ENCODE measurements around the gene TMC6. TPM values are rescaled to one million over a fixed set of nuclear protein-coding genes. Genes with fewer than 3 reads are reported as not detected.

TMC6 gene
- polyA plus RNA-seq, 1 donor (not counting 4 experiments of a cell fraction or from before 2014, with no cell fraction given): 20.4 TPM

- H3K27me3 ChIP-seq (ENCODE audit: control insufficient read depth, extremely low read depth, insufficient read depth, low read length): peaks cover under 1% of the 10 kb centered on the region
- no peak overlapping the region for H2AFZ ChIP-seq (ENCODE audit: control insufficient read depth, low read length)
- TF ChIP-seq CTCF (optimal IDR thresholded peaks at IDR 0.05 in 1 of 3, IDR thresholded peaks at IDR 0.05 in 1 of 3, conservative IDR thresholded peaks at IDR 0.05 in 1 of 3; ENCODE audit: extremely low read depth in 1 of 3, insufficient read depth in 2 of 3, low read length in 3 of 3): no peak
- H3K9me1 ChIP-seq (ENCODE audit: control insufficient read depth, extremely low read depth, insufficient read depth, low read length): no peaks in the 10 kb centered on the region
- no peaks in the 10 kb centered on the region for H3K9me3 ChIP-seq (ENCODE audit: control insufficient read depth, low read depth, low read length)
- no peaks in the 10 kb centered on the region for H4K20me1 ChIP-seq (ENCODE audit: control insufficient read depth, extremely low read depth, insufficient read depth, low read length)
- dilution Hi-C loops (cut with MboI; ENCODE audit: extremely low pct_ligation_motif_present, low sequenced_read_pairs): no loop called here
- no peak overlapping the region for H3K4me2 ChIP-seq (ENCODE audit: control insufficient read depth, extremely low read depth, insufficient read depth, low read depth, low read length)
- H3K9ac ChIP-seq (ENCODE audit: control insufficient read depth, extremely low read depth, insufficient read depth, low read length): no peak overlapping the region
- H3K36me3 ChIP-seq (ENCODE audit: control insufficient read depth in 2 of 2, extremely low read depth in 1 of 2, insufficient read depth in 2 of 2, low read length in 2 of 2): peaks cover 6 to 19% of the 10 kb centered on the region in 2 experiments
- DNase-seq (ENCODE audit: low read depth, low spot score): no peak
- H3K27ac ChIP-seq (ENCODE audit: control insufficient read depth, insufficient read depth, low read length): no peak overlapping the region
- no peak for FAIRE-seq
- no peak overlapping the region for H3K4me3 ChIP-seq (ENCODE audit: control insufficient read depth in 2 of 3, extremely low read depth in 1 of 3, insufficient read depth in 2 of 3, low read depth in 1 of 3, low read length in 3 of 3)
- H3K79me2 ChIP-seq (ENCODE audit: control insufficient read depth, insufficient read depth, low read length): peaks cover 4% of the 10 kb centered on the region
- peaks cover 6% of the 10 kb centered on the region for H3K4me1 ChIP-seq (ENCODE audit: control insufficient read depth, extremely low read depth, insufficient read depth, low read length)
These were observed 3.2 kb downstream of the TMC6 start for GRCh38 chr17:78125138-78125913.

- Histone ChIP-seq H3K4me3 (ENCODE audit: control insufficient read depth in 2 of 3, extremely low read depth in 1 of 3, insufficient read depth in 2 of 3, low read depth in 1 of 3, low read length in 3 of 3) (no peak overlapping the region), H3K27me3 (ENCODE audit: control insufficient read depth, extremely low read depth, insufficient read depth, low read length) (no peaks in the 10 kb centered on the region), H3K36me3 (ENCODE audit: control insufficient read depth in 2 of 2, extremely low read depth in 1 of 2, insufficient read depth in 2 of 2, low read length in 2 of 2) (peaks cover 6 to 19% of the 10 kb centered on the region in 2 experiments), H3K9me1 (ENCODE audit: control insufficient read depth, extremely low read depth, insufficient read depth, low read length) (no peaks in the 10 kb centered on the region), H3K79me2 (ENCODE audit: control insufficient read depth, insufficient read depth, low read length) (peaks cover 4% of the 10 kb centered on the region), H4K20me1 (ENCODE audit: control insufficient read depth, extremely low read depth, insufficient read depth, low read length) (no peaks in the 10 kb centered on the region), H2AFZ (ENCODE audit: control insufficient read depth, low read length) (no peak overlapping the region), H3K4me2 (ENCODE audit: control insufficient read depth, extremely low read depth, insufficient read depth, low read depth, low read length) (no peak overlapping the region), H3K9me3 (ENCODE audit: control insufficient read depth, low read depth, low read length) (no peaks in the 10 kb centered on the region), H3K4me1 (ENCODE audit: control insufficient read depth, extremely low read depth, insufficient read depth, low read length) (peaks cover 6% of the 10 kb centered on the region), H3K9ac (ENCODE audit: control insufficient read depth, extremely low read depth, insufficient read depth, low read length) (no peak overlapping the region), H3K27ac (ENCODE audit: control insufficient read depth, insufficient read depth, low read length) (no peak overlapping the region)
- DNase-seq (ENCODE audit: low read depth, low spot score) (no peak), FAIRE-seq (no peak)
- dilution Hi-C loops (cut with MboI; ENCODE audit: extremely low pct_ligation_motif_present, low sequenced_read_pairs): no loop called here
- TF ChIP-seq EZH2 (IDR thresholded peaks at IDR 0.05; ENCODE audit: low read length): no peak
- no peak for TF ChIP-seq CTCF (optimal IDR thresholded peaks at IDR 0.05 in 1 of 3, IDR thresholded peaks at IDR 0.05 in 1 of 3, conservative IDR thresholded peaks at IDR 0.05 in 1 of 3; ENCODE audit: extremely low read depth in 1 of 3, insufficient read depth in 2 of 3, low read length in 3 of 3)
These were observed 3.8 kb downstream of the TMC6 start for GRCh38 chr17:78124836-78125137.

All from keratinocyte (primary cell).